Keratinocyte (primary cell): ENCODE data around the gene UNC13A.

Experiments
- CTCF ChIP-seq, 3 experiments: IDR thresholded peaks in 1 of 3; conservative IDR thresholded peaks in 1 of 3; optimal IDR thresholded peaks in 1 of 3; 2 replicates in 2 of 3; 3 replicates in 1 of 3; pipeline versions ENCODE3 to v1.5.1; 2011; ENCODE audit warnings: low read length in 3 of 3, mild to moderate bottlenecking in 3 of 3, moderate library complexity in 2 of 3, control low read depth in 1 of 3, inconsistent platforms in 1 of 3; ENCODE audit not compliant: insufficient read depth in 2 of 3; ENCODE audit errors: extremely low read depth in 1 of 3
- EZH2 ChIP-seq: IDR thresholded peaks from one replicate; pipeline ENCODE4 v1.6.1; 2012; ENCODE audit warnings: inconsistent platforms, mild to moderate bottlenecking, low read length, moderate library complexity

GRCh38 chr19:17658666-17659065 lies 29.5 kb downstream of the UNC13A start:
- TF ChIP-seq CTCF (optimal IDR thresholded peaks at IDR 0.05 in 1 of 3, IDR thresholded peaks at IDR 0.05 in 1 of 3, conservative IDR thresholded peaks at IDR 0.05 in 1 of 3; ENCODE audit: extremely low read depth in 1 of 3, insufficient read depth in 2 of 3, low read length in 3 of 3) (no peak), EZH2 (no peak)
